Measurements from ENCODE around the gene PAX7. TPM values are rescaled to one million over a fixed set of nuclear protein-coding genes. Genes with fewer than 3 reads are reported as not detected.

The PAX7 gene
- total RNA-seq, 1 experiment from 2014 or later = 0.07 TPM

DNA sequence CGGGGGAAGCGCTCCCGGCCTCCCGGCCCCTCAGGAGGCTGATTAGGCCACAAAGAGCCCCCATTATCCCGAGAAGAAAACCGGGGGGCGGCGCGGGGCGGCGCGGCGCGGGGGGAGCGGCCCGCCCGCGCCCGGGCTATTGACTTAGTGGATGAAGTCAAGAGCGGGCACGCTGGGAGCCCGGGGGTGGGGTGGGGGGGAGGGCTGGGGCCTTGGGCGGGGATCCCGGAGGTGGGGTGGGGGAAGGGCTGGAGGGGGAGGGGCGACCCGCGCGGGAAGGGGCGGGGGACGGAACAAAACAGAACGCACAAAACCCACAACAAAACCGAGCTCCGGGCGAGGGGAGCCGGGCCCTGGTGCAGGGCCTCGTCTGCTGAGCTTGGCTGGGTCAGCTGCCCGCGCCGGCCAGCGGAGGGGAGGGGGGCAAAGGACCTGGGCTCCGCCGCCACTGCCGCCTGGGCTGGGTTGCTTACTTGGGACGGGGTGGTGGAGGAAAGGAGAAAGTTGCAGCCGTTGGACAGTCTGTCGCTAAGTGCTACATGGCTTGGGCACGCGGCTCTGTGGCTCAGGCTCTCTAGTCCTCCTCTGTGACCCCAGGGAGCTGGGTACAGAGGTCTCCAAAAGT is 16.3 kb downstream of the PAX7 start:
- Histone ChIP-seq H3K9me2 (replicated peaks; ENCODE audit: insufficient read depth, low read length) (no peaks in the 10 kb centered on the region), H3K9me3 (ENCODE audit: low read length) (no peaks in the 10 kb centered on the region), H3K79me2 (ENCODE audit: low read length) (no peaks in the 10 kb centered on the region), H2AFZ (ENCODE audit: low read length) (no peak overlapping the region), H3K9ac (ENCODE audit: low read length) (no peak overlapping the region), H3K4me3 (ENCODE audit: low read length) (no peak overlapping the region), H3K4me1 (ENCODE audit: low read length) (no peaks in the 10 kb centered on the region), H3K27ac (ENCODE audit: low read length) (no peak overlapping the region), H3K27me3 (ENCODE audit: low read length) (no peaks in the 10 kb centered on the region), H4K20me1 (ENCODE audit: insufficient read depth, low read depth, low read length) (no peaks in the 10 kb centered on the region), H3K4me2 (ENCODE audit: low read depth, low read length, poor library complexity, severe bottlenecking) (no peak overlapping the region), H3K36me3 (ENCODE audit: insufficient read depth, low read length) (no peaks in the 10 kb centered on the region)
- no peak for DNase-seq

DNA sequence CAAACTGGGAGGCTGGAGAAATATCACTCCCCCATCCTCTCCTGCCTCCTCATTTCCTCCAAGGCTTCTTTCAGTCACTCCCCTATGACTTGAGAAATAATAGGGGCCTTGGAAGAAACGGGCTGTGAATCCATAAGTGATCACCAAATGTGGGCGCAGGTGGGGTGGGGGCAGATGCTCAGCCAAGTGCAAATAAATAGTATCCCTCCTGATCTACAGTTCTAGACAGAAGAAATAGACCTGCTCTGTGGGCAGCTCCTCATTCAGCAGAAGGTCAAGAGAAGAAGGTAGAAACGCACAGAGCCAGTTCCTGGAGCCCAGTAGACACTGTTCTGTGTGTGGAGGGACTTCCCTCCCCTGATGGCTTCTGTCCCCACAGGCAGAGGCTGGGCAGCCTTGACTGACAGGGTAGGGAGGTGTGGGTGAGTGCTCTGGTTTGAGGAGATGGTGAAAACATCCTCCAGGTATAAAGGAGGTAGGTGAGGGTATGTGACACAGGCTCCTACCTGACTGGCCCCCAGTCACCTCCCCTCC is 17.1 kb downstream of the PAX7 start:
- no peak overlapping the region for H3K27ac ChIP-seq (ENCODE audit: low read length)
- H4K20me1 ChIP-seq (ENCODE audit: insufficient read depth, low read depth, low read length) = no peaks in the 10 kb centered on the region
- H3K9ac ChIP-seq (ENCODE audit: low read length) = no peak overlapping the region
- DNase-seq = no peak
- no peaks in the 10 kb centered on the region for H3K9me3 ChIP-seq (ENCODE audit: low read length)
- H3K4me1 ChIP-seq (ENCODE audit: low read length) = no peaks in the 10 kb centered on the region
- H3K79me2 ChIP-seq (ENCODE audit: low read length) = no peaks in the 10 kb centered on the region
- no peak overlapping the region for H3K4me3 ChIP-seq (ENCODE audit: low read length)
- no peaks in the 10 kb centered on the region for H3K36me3 ChIP-seq (ENCODE audit: insufficient read depth, low read length)
- H2AFZ ChIP-seq (ENCODE audit: low read length) = no peak overlapping the region
- H3K27me3 ChIP-seq (ENCODE audit: low read length) = no peaks in the 10 kb centered on the region
- H3K9me2 ChIP-seq (replicated peaks; ENCODE audit: insufficient read depth, low read length) = no peaks in the 10 kb centered on the region
- H3K4me2 ChIP-seq (ENCODE audit: low read depth, low read length, poor library complexity, severe bottlenecking) = no peak overlapping the region

DNA sequence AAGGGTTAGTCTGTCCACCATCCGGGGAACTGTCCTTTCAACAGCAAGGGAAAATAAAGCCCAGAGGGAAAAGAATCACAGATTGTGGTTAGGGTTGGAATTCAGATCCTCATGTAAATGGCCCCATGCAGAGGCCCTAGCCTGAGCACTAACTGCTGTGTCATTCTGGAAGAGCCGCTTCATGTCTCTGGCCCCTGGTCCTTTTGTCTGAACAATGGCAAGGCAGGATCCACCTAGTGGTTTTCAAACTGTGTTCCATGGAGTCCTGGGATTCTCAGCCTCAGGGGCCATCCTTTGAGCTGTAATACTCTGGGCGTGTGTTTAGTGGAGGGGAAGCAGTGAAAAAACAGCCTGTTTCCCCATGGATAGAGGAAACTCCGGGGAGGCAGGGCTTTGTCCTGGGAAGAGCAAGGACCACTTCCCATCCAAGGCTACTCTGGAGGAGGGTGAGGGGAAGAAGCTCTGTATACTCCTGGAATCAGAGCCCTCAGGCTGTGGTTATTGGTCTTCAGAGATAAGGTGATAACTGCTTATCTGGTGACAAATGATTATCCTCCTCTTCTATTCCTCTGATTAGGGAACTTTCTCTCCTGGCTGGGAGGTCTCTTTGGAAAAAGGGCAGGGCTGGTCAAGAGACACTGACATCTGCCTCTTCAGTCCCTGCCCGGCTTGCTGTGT is 19.2 kb downstream of the PAX7 start:
- Histone ChIP-seq H3K4me3 (ENCODE audit: low read length) (no peak overlapping the region), H3K9me3 (ENCODE audit: low read length) (no peaks in the 10 kb centered on the region), H3K36me3 (ENCODE audit: insufficient read depth, low read length) (no peaks in the 10 kb centered on the region), H3K79me2 (ENCODE audit: low read length) (no peaks in the 10 kb centered on the region), H3K27ac (ENCODE audit: low read length) (no peak overlapping the region), H2AFZ (ENCODE audit: low read length) (no peak overlapping the region), H3K9ac (ENCODE audit: low read length) (no peak overlapping the region), H3K4me1 (ENCODE audit: low read length) (no peaks in the 10 kb centered on the region), H3K27me3 (ENCODE audit: low read length) (no peaks in the 10 kb centered on the region), H3K4me2 (ENCODE audit: low read depth, low read length, poor library complexity, severe bottlenecking) (no peak overlapping the region), H3K9me2 (replicated peaks; ENCODE audit: insufficient read depth, low read length) (no peaks in the 10 kb centered on the region), H4K20me1 (ENCODE audit: insufficient read depth, low read depth, low read length) (no peaks in the 10 kb centered on the region)
- DNase-seq = no peak

DNA sequence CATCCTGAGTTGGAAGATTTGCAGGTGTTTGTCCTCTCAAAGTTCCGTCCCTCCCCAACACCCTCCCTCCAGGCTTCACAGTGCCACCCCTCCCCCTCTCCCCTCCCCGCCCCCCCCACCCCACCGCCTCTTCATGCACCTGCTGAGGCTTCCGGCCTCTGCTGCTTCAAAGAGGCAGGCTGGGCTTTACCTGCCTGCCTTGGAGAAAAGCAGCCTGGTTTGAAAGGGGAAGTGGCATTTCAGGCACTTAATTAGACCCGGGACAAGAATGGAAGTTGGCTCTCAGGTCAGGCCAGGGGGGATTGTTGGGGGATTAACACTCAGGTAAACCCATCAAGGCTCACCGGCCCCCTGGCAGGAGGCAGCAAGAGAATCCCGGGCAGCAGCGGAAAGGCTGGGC is 21.1 kb downstream of the PAX7 start:
- Histone ChIP-seq H3K4me3 (ENCODE audit: low read length) (no peak overlapping the region), H4K20me1 (ENCODE audit: insufficient read depth, low read depth, low read length) (no peaks in the 10 kb centered on the region), H3K9me2 (replicated peaks; ENCODE audit: insufficient read depth, low read length) (no peaks in the 10 kb centered on the region), H3K9me3 (ENCODE audit: low read length) (no peaks in the 10 kb centered on the region), H3K4me2 (ENCODE audit: low read depth, low read length, poor library complexity, severe bottlenecking) (no peak overlapping the region), H3K79me2 (ENCODE audit: low read length) (no peaks in the 10 kb centered on the region), H2AFZ (ENCODE audit: low read length) (no peak overlapping the region), H3K27me3 (ENCODE audit: low read length) (no peaks in the 10 kb centered on the region), H3K9ac (ENCODE audit: low read length) (no peak overlapping the region), H3K4me1 (ENCODE audit: low read length) (no peaks in the 10 kb centered on the region), H3K27ac (ENCODE audit: low read length) (no peak overlapping the region), H3K36me3 (ENCODE audit: insufficient read depth, low read length) (no peaks in the 10 kb centered on the region)
- no peak for DNase-seq

DNA sequence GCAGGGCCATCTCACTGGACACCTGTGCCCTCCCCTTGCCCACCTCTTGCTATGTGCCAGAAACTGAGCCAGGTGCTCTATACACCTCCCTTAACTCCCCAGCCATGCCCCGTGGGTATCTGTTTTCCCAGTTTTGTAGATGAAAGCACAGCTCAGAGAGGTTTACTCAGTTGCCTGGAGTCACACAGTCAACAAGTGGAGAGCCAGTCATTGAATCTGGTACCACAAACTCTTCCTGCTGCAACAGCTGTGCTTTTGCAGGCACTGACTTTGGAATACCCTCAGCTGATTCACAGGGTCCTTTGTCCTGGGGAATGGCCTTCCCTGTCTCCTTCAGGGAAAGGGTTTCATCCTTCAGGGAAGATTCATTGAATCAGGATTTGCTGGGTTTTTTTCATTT is 22.1 kb downstream of the PAX7 start:
- Histone ChIP-seq H3K27ac (ENCODE audit: low read length) (no peak overlapping the region), H3K4me3 (ENCODE audit: low read length) (no peak overlapping the region), H3K79me2 (ENCODE audit: low read length) (no peaks in the 10 kb centered on the region), H3K27me3 (ENCODE audit: low read length) (no peaks in the 10 kb centered on the region), H3K4me2 (ENCODE audit: low read depth, low read length, poor library complexity, severe bottlenecking) (no peak overlapping the region), H3K4me1 (ENCODE audit: low read length) (no peaks in the 10 kb centered on the region), H3K36me3 (ENCODE audit: insufficient read depth, low read length) (no peaks in the 10 kb centered on the region), H3K9ac (ENCODE audit: low read length) (no peak overlapping the region), H2AFZ (ENCODE audit: low read length) (no peak overlapping the region), H4K20me1 (ENCODE audit: insufficient read depth, low read depth, low read length) (no peaks in the 10 kb centered on the region), H3K9me2 (replicated peaks; ENCODE audit: insufficient read depth, low read length) (no peaks in the 10 kb centered on the region), H3K9me3 (ENCODE audit: low read length) (no peaks in the 10 kb centered on the region)
- DNase-seq = no peak

DNA sequence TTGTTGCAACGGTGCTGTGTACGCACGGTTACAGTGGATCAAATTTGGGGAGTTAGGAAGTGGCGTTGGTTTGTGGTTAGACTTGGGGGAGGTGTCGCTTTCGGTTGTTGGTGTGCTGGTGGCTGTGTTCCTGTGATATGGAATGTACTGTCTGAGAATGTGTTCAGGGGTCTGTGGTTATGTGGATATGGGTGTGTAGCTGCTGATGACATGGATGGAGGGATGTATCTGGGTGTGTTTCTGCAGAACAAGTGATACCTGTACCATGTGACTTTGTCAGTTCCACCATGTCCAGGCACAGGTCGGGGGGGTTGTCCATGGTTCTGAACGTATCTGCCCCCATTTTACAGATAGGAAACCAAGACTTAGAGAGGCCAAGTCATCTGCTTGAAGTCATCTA is 22.7 kb downstream of the PAX7 start:
- H3K79me2 ChIP-seq (ENCODE audit: low read length) = no peaks in the 10 kb centered on the region
- no peak for DNase-seq
- no peaks in the 10 kb centered on the region for H3K36me3 ChIP-seq (ENCODE audit: insufficient read depth, low read length)
- H3K9ac ChIP-seq (ENCODE audit: low read length) = no peak overlapping the region
- no peaks in the 10 kb centered on the region for H3K4me1 ChIP-seq (ENCODE audit: low read length)
- no peaks in the 10 kb centered on the region for H3K9me2 ChIP-seq (replicated peaks; ENCODE audit: insufficient read depth, low read length)
- H2AFZ ChIP-seq (ENCODE audit: low read length) = no peak overlapping the region
- no peak overlapping the region for H3K27ac ChIP-seq (ENCODE audit: low read length)
- H3K4me3 ChIP-seq (ENCODE audit: low read length) = no peak overlapping the region
- no peak overlapping the region for H3K4me2 ChIP-seq (ENCODE audit: low read depth, low read length, poor library complexity, severe bottlenecking)
- H4K20me1 ChIP-seq (ENCODE audit: insufficient read depth, low read depth, low read length) = no peaks in the 10 kb centered on the region
- H3K27me3 ChIP-seq (ENCODE audit: low read length) = no peaks in the 10 kb centered on the region
- no peaks in the 10 kb centered on the region for H3K9me3 ChIP-seq (ENCODE audit: low read length)

DNA sequence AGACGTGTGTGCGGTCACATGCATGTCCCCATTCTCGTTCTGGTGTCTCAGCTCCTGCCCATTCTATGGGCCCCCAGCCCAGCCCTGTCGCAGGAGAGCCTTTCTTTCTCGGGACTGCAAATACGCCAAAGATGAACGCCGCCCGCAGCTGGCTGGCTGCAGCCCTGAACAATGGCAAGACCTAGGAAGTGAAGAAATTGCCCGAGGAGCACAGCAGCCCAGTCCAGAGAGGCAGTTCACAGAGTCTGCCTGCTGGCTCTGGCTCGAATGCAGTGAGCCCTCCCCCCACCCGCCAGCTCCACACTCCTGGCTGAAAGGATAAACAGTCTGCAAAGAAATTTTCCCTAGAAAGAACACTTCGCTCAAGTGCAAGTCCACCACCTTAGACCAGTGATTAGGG is 23.3 kb downstream of the PAX7 start:
- Histone ChIP-seq H3K79me2 (ENCODE audit: low read length) (no peaks in the 10 kb centered on the region), H3K9me3 (ENCODE audit: low read length) (no peaks in the 10 kb centered on the region), H3K9me2 (replicated peaks; ENCODE audit: insufficient read depth, low read length) (no peaks in the 10 kb centered on the region), H2AFZ (ENCODE audit: low read length) (no peak overlapping the region), H3K27me3 (ENCODE audit: low read length) (no peaks in the 10 kb centered on the region), H3K9ac (ENCODE audit: low read length) (no peak overlapping the region), H3K36me3 (ENCODE audit: insufficient read depth, low read length) (no peaks in the 10 kb centered on the region), H3K4me1 (ENCODE audit: low read length) (no peaks in the 10 kb centered on the region), H3K4me3 (ENCODE audit: low read length) (no peak overlapping the region), H4K20me1 (ENCODE audit: insufficient read depth, low read depth, low read length) (no peaks in the 10 kb centered on the region), H3K27ac (ENCODE audit: low read length) (no peak overlapping the region), H3K4me2 (ENCODE audit: low read depth, low read length, poor library complexity, severe bottlenecking) (no peak overlapping the region)
- no peak for DNase-seq

DNA sequence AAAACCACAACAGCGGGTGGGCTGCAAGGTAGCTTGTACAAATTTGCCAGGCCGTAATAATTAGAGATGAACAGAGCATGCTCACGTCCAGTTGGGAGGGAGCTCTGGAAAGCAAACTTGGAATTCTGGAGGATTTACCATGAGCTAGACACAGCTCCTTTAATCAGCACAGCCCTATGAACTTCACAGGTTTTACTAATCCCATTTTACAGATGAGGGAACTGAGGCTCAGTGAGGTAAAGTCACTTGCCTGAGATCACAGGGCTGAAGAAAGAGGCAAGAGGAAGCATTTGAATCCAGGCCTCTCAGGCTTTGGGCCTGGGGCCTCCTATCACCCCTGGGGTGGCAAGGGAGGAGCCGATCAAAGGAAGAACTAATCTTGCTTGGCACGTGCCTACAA is 24.0 kb downstream of the PAX7 start:
- Histone ChIP-seq H3K9me3 (ENCODE audit: low read length) (no peaks in the 10 kb centered on the region), H3K4me1 (ENCODE audit: low read length) (no peaks in the 10 kb centered on the region), H2AFZ (ENCODE audit: low read length) (no peak overlapping the region), H3K9me2 (replicated peaks; ENCODE audit: insufficient read depth, low read length) (no peaks in the 10 kb centered on the region), H3K9ac (ENCODE audit: low read length) (no peak overlapping the region), H3K79me2 (ENCODE audit: low read length) (no peaks in the 10 kb centered on the region), H4K20me1 (ENCODE audit: insufficient read depth, low read depth, low read length) (no peaks in the 10 kb centered on the region), H3K36me3 (ENCODE audit: insufficient read depth, low read length) (no peaks in the 10 kb centered on the region), H3K4me2 (ENCODE audit: low read depth, low read length, poor library complexity, severe bottlenecking) (no peak overlapping the region), H3K27me3 (ENCODE audit: low read length) (no peaks in the 10 kb centered on the region), H3K4me3 (ENCODE audit: low read length) (no peak overlapping the region), H3K27ac (ENCODE audit: low read length) (no peak overlapping the region)
- no peak for DNase-seq
